HG03280 (cell line): ENCODE measurements around the gene GSK3B.
"Not testable (repeated sequence)": the region's sequence is repeated elsewhere in the genome, so short reads cannot be mapped to it uniquely, and the experiment has no call there.

Source experiments
- ATAC-seq: cut with Tn5 transposase; IDR thresholded peaks from one replicate; pipeline ENCODE4 v1.9.1; 2021; ENCODE audit warnings: mild to moderate bottlenecking, moderate library complexity; ENCODE audit not compliant: unreplicated experiment

The GSK3B gene

DNA sequence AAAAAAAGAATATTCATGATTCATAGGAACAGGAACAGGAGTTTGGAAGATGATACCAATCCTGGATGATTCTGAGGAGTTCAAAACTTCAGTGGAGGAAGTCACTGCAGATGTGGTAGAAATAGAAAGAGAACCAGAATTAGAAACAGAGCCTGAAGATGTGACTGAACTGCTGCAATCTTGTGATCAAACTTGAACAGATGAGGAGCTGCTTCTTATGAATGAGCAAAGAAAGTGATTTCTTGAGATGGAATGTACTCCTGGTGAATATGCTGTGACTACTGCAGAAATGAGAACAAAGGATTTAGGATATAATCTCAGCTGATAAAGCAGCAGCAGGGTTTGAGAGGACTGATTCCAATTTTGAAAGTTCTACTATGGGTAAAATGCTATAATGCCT lies 72.7 kb downstream of the GSK3B start:
- no peak for ATAC-seq

GRCh38 chr3:120018299-120018698 lies 75.9 kb downstream of the GSK3B start:
- ATAC-seq, result no peak

DNA sequence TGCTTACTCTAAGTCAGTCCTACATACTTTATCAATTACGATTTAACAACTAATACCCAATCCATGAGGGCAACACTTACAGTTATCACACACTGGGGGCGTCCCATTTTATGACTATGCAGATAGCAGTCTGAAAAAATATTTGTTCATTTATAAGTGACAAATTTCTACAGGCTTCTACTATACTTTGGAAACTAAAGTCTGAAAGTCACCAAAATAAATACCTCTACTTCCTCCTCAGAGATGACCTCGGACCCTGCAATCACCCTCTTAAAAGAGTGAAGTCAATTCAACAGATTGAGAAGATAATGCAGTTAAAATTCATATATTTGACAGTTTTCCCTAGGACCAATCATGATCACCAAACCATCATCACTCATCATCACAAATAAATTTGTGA lies 76.6 kb downstream of the GSK3B start:
- no peak for ATAC-seq

GRCh38 chr3:120013481-120013880 lies 80.8 kb downstream of the GSK3B start:
- no peak for ATAC-seq

DNA sequence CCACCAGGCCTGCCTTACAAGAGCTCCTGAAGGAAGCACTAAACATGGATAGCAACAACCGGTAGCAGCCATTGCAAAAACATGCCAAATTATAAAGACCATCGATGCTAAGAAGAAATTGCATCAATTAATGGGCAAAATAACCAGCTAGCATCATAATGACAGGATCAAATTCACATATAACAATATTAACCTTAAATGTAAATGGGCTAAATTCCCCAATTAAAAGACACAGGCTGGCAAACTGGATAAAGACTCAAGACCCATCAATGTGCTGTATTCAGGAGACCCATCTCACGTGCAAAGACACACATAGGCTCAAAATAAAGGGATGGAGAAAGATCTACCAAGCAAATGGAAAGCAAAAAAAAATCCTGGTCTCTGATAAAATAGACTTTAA lies 88.5 kb downstream of the GSK3B start:
- not testable (repeated sequence) for ATAC-seq

DNA sequence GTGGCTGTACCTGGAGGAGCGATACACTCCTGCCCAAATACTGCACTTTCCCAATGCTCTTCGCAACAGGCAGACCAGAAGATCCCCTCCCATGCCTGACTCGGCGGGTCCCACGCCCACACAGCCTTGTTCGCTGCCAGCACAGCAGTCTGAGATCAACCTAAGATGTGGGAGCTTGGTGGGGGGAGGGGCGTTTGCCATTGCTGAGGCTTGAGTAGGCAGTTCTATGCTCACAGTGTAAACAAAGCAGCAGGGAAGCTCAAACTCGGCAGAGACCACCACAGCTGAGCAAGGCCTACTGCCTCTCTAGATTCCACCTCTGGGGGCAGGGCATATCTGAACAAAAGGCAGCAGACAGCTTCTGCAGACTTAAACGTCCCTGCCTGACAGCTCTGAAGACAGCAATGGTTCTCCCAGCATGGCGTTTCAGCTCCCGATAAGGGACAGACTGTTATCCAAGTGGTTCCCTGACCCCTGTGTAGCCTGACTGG lies 90.2 kb downstream of the GSK3B start:
- not testable (repeated sequence) for ATAC-seq

- ATAC-seq, result no peak
Measured at GRCh38 chr3:119998166-119998565, 96.1 kb downstream of the GSK3B start.

- ATAC-seq, result no peak
Measured at GRCh38 chr3:119990888-119991287, 103.4 kb downstream of the GSK3B start.

- ATAC-seq, result no peak
Measured at GRCh38 chr3:119989981-119990655, 104.1 kb downstream of the GSK3B start.

DNA sequence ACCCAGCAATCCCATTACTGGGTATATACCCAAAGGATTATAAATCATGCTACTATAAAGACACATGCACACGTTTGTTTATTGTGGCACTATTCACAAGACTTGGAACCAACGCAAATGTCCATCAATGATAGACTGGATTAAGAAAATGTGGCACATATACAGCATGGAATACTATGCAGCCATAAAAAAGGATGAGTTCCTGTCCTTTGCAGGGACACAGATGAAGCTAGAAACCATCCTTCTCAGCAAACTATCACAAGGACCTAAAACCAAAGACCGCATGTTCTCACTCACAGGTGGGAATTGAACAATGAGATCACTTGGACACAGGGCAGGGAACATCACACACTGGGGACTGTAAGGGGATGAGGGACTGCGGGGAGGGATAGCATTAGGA lies 107.4 kb downstream of the GSK3B start:
- ATAC-seq, result not testable (repeated sequence)

GRCh38 chr3:119981386-119981785 lies 112.9 kb downstream of the GSK3B start:
- no peak for ATAC-seq

DNA sequence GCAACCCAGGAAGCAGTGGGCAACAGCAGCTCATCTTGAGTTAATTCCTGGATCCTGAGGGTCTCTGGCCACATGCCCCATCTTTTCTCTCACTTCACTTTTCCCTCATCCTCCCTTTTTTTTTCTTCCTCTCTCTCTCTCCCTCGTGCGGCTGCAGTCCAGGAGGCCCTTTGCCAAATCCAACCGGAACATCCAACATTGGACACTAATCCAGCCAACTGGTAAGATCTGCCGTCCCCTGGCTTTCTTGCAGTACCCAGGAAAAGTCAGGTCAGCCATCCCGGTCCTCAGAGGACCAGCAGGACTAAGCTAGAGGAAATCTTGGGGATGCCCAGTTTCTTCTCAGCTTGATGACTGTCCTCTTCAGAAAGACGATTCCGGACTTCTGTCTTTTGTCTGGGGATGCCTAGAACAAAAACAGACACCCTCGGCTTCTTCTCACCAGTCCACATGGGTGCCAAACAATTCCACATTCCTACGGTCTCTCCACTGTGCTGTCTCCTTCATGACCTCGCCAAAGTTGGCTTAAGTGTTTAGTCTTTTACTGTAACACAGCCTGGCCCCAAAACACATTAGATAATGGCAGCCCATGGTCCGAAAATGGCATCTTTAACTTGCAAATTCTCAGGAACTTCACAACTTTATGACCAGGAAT lies 115.6 kb downstream of the GSK3B start:
- no peak for ATAC-seq

GRCh38 chr3:119977353-119977752 lies 116.9 kb downstream of the GSK3B start:
- no peak for ATAC-seq

DNA sequence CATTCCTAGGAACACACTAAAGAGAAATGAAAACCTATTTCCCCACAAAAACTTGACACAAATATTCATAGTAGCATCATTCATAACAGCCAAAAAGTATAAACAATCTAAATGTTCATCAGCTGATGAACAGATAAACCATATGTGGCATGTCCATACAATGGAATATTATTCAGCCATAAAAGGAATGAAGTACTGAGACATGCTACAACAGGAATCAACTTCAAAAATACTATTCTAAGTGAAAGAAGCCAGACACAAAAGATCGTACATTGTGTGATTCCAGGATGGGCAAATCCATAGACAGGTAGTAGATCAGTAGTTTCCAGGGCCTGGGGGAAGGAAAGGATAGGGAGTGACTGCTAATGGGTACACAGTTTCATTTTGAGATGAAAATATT lies 118.0 kb downstream of the GSK3B start:
- no peak for ATAC-seq

DNA sequence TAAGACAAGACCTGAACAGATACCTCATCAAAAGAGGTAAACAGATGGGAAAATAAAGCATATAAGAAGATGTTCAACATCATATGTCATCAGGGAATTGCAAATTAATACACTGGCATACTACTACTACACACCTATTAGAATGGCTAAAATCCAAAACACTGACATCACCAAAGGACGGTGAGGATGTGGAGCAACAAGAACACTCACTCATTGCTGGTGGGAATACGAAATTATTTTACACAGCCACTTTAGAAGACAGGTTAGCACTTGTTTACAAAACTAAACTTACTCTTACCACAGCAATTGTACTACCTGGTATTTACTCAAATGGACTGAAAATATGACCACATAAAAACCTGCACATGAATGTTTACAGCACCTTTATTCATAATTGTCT lies 119.6 kb downstream of the GSK3B start:
- ATAC-seq, result no peak

DNA sequence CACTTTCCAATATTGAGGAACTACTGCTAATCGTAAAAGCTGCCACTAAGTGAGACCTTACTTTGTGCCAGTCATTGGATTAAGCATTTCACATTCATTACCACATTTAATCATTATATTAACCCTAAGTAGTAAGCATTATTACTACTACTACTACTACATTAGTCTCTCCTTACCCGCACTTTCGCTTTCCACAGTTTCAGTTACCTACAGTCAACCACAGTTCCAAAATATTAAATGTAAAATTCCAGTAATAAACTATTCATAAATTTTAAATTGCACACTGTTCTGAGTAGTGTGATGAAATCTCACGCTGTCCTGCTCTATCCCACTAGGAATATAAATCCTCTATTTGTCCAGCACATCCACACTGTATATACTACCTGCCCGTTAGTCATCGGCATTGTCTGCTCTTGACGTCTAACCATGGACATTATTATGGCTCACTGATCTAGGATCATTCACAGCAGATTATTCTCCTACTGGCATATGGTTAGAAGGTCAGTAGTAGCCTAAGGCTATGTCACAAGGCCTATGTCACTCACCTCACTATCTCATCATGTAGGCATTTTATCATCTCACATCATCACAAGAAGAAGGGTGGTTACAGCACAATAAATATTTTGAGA lies 121.1 kb downstream of the GSK3B start:
- ATAC-seq, result no peak

DNA sequence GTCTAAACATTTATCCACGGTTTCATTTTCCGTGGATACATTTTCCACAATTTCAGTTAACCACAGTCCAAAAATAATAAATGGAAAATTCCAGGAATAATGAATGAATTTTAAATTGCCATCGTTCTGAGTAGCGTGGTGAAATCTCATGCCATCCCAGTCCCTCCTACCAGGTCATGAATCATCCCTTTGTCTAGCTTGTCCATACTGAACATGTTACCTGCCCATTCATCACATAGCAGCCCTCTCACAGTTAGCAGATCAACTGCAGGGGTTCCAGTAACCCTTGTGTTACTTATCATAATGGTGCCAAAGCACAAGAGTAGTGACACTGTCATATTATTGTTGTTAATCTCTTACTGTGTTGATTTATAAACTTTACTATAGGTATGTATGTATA lies 124.5 kb downstream of the GSK3B start:
- ATAC-seq, result no peak

DNA sequence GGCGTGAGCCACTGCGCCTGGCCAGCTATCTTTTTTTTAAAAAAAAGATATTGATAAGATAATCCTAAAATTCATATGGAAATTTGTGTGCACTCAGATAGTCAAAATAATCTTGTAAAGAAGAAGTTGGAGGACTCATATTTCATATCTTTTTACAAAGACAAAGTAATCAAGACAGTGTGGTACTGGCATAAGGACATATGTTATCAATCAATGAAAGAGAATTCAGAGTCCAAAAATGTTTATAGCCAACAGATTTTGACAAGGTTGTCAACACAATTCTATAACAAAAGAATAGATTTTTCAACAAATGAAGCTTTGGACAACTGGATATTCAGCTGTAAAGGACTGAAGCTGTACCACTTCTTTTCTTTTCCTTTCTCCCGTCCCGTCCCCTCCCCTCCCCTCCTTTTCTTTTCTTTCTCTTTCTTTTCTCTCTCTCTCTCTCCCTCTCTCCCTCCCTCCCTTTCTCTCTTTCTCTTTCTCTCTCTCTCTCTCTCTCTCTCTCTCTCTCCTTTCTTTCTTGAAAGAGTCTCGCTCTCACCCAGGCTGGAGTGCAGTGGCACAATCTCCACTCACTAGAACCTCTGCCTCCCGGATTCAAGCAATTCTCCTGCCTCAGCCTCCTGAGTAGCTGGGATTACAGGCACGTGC lies 126.8 kb downstream of the GSK3B start:
- ATAC-seq, result no peak

DNA sequence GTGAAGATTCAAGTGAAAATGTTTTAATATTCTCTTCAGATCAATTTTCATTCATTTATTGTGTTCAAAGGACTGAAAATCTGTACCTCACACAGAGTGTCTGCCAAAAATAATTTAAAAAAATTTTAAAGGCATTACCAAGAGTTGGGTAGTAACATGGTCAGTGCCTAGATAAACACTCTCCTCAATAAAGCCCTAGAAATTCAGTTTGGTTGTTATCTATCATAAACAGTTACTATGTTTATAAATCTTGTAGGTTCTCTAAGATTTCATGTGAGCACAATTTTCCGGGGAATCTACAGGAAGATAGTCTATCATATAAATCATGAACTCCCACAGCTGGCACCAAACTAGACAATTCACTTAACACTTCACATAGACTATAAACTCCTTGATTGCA lies 128.6 kb downstream of the GSK3B start:
- no peak for ATAC-seq

GRCh38 chr3:119964294-119964693 lies 130.0 kb downstream of the GSK3B start:
- ATAC-seq, result no peak

DNA sequence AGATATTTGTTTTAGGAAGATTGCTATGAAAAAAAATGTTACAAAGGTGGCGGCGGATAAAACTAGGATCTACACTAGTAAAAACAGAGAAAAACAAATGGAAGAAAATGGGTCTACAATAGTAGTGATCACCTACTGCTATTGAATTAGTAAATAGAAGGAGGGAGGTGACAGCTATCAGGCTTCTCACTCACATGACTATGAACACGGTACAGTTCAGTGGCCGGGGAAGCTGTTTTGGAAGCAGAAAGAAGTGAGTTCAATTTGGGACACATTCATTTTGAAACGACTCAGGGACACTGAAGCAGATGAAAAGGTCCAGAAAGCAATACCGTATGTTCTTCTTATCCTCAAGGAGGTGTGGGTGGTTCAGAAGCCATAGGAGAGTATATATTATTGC lies 138.3 kb downstream of the GSK3B start:
- ATAC-seq, result no peak
